GM12878 (cell line): ENCODE measurements around the gene XRN2.

Experiments
- CEBPB ChIP-seq, 2 experiments: fragments of 150-350 bp in 1 of 2; IDR thresholded peaks; 2 replicates each; pipeline ENCODE4 v1.6.1; 2012 to 2014; ENCODE audit warnings: low read depth in 2 of 2, low read length in 2 of 2, borderline replicate concordance in 1 of 2, inconsistent platforms in 1 of 2
- CHD2 ChIP-seq: IDR thresholded peaks from 2 replicates; pipeline ENCODE4 v1.6.1; 2011; ENCODE audit warnings: low read depth, low read length, improper control_type of control experiment, borderline replicate concordance
- CREB1 ChIP-seq: IDR thresholded peaks from 2 replicates; pipeline ENCODE4 v1.6.1; 2012; ENCODE audit warnings: low read depth, mild to moderate bottlenecking, inconsistent platforms
- CREM ChIP-seq: IDR thresholded peaks from 2 replicates; pipeline ENCODE4 v1.6.1; 2014; ENCODE audit warnings: antibody characterized with exemption, low read depth
- CTCF ChIP-seq, 3 experiments: IDR thresholded peaks in 2 of 3; conservative IDR thresholded peaks in 1 of 3; 2 replicates each; pipeline ENCODE4 v1.5.1; 2011; ENCODE audit warnings: low read depth in 3 of 3, low read length in 3 of 3, mild to moderate bottlenecking in 3 of 3, control low read depth in 2 of 3, moderate library complexity in 2 of 3, inconsistent platforms in 1 of 3, mixed read lengths in 1 of 3; ENCODE audit not compliant: control insufficient read depth in 2 of 3, insufficient read depth in 1 of 3; ENCODE audit errors: extremely low read depth in 1 of 3
- DPF2 ChIP-seq: fragments of 450-650 bp; IDR thresholded peaks from 2 replicates; pipeline ENCODE4 v1.6.1; 2017; ENCODE audit warnings: mild to moderate bottlenecking
- KLF5 ChIP-seq: fragments of 450-650 bp; IDR thresholded peaks from 2 replicates; pipeline ENCODE4 v1.6.1; 2014; ENCODE audit warnings: mild to moderate bottlenecking; ENCODE audit not compliant: partially characterized antibody
- POLR2A ChIP-seq: IDR thresholded peaks from 2 replicates; pipeline ENCODE4 v1.6.1; 2011; ENCODE audit warnings: low read depth, mild to moderate bottlenecking, low read length
- POLR2AphosphoS5 ChIP-seq: IDR thresholded peaks from 2 replicates; pipeline ENCODE4 v1.6.1; 2011; ENCODE audit warnings: mild to moderate bottlenecking, low read length, inconsistent platforms
- RFX5 ChIP-seq: IDR thresholded peaks from 2 replicates; pipeline ENCODE4 v1.6.1; 2011; ENCODE audit warnings: low read depth, low read length, improper control_type of control experiment
- TAF1 ChIP-seq: IDR thresholded peaks from 2 replicates; pipeline ENCODE4 v1.6.1; 2011; ENCODE audit warnings: mild to moderate bottlenecking, low read depth, low read length, borderline replicate concordance
- TF ChIP-seq, protein P1 (sequence below): fragments of 450-650 bp; IDR thresholded peaks from 2 replicates; pipeline ENCODE4 v1.6.1; 2017; ENCODE audit warnings: mild to moderate bottlenecking
- TF ChIP-seq, protein P2 (sequence below): IDR thresholded peaks from 2 replicates; pipeline ENCODE4 v1.6.1; 2011; ENCODE audit warnings: low read depth, low read length, improper control_type of control experiment, borderline replicate concordance

DNA sequence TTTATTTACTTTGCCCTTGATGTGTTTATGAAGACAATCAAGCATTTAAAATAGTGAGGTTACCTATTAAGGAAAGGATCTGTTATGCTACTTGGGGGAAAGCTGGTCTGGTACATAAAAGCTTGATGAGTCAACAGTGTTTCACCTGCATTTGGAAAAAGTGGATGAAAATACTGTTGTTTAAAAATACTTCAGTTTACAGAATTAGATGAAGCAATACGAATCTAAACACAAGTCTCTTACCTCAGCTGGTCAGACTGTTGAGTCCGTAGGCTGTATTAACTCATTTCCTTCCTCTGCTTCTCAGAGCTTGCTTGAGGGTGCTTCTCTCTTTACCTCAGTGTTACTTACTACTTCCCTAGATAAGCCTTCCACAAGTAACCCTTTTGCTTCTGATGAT, 58.1 kb downstream of the XRN2 start:
- TF ChIP-seq CTCF (IDR thresholded peaks at IDR 0.05 in 2 of 3, conservative IDR thresholded peaks at IDR 0.05 in 1 of 3; ENCODE audit: control insufficient read depth in 2 of 3, extremely low read depth in 1 of 3, insufficient read depth in 1 of 3, low read depth in 3 of 3, low read length in 3 of 3) (no peak), POLR2A (no peak), CREM (no peak), CEBPB (IDR thresholded peaks at IDR 0.05; ENCODE audit: borderline replicate concordance in 1 of 2, low read depth in 2 of 2, low read length in 2 of 2) (no peak), CHD2 (no peak), POLR2AphosphoS5 (no peak), CREB1 (no peak), RFX5 (no peak), KLF5 (no peak), TAF1 (no peak), DPF2 (no peak)
- TF ChIP-seq, protein P1, sequence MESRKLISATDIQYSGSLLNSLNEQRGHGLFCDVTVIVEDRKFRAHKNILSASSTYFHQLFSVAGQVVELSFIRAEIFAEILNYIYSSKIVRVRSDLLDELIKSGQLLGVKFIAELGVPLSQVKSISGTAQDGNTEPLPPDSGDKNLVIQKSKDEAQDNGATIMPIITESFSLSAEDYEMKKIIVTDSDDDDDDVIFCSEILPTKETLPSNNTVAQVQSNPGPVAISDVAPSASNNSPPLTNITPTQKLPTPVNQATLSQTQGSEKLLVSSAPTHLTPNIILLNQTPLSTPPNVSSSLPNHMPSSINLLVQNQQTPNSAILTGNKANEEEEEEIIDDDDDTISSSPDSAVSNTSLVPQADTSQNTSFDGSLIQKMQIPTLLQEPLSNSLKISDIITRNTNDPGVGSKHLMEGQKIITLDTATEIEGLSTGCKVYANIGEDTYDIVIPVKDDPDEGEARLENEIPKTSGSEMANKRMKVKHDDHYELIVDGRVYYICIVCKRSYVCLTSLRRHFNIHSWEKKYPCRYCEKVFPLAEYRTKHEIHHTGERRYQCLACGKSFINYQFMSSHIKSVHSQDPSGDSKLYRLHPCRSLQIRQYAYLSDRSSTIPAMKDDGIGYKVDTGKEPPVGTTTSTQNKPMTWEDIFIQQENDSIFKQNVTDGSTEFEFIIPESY, result no peak
- TF ChIP-seq, protein P2, sequence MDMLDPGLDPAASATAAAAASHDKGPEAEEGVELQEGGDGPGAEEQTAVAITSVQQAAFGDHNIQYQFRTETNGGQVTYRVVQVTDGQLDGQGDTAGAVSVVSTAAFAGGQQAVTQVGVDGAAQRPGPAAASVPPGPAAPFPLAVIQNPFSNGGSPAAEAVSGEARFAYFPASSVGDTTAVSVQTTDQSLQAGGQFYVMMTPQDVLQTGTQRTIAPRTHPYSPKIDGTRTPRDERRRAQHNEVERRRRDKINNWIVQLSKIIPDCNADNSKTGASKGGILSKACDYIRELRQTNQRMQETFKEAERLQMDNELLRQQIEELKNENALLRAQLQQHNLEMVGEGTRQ, result no peak
